GM23338 (cell line): ENCODE measurements around the gene TECTB. TPM values are rescaled to one million over a fixed set of nuclear protein-coding genes. Genes with fewer than 3 reads are reported as not detected.

Source experiments
- ATAC-seq: fragments of 200-7000 bp; cut with Tn5 transposase; 3 replicates; pipeline ENCODE4 v1.9.1; 2020
- DNase-seq: peaks from one replicate; pipeline ENCODE4 v3.0.0-alpha.2; 2015; ENCODE audit warnings: low spot score
- H2AFZ ChIP-seq: fragments of 200-600 bp; sonication (generic); 2 replicates; pipeline ENCODE4 v1.8.0; 2016; ENCODE audit warnings: antibody characterized with exemption, mild to moderate bottlenecking, moderate library complexity
- H3F3A ChIP-seq: fragments of 200-600 bp; sonication (generic); replicated peaks from 2 replicates; pipeline ENCODE4 v1.8.0; 2017; ENCODE audit warnings: antibody characterized with exemption, mixed run types, low read depth
- H3K27ac ChIP-seq: fragments of 200-600 bp; sonication (generic); 2 replicates; pipeline ENCODE4 v1.6.1; 2016; ENCODE audit warnings: low read depth
- H3K27me3 ChIP-seq: fragments of 200-600 bp; sonication (generic); 2 replicates; pipeline ENCODE4 v1.8.0; 2016; ENCODE audit warnings: mild to moderate bottlenecking, mixed run types, moderate library complexity; ENCODE audit not compliant: insufficient read depth
- H3K36me3 ChIP-seq: fragments of 200-600 bp; sonication (generic); 2 replicates; pipeline ENCODE4 v1.8.0; 2016; ENCODE audit warnings: mild to moderate bottlenecking; ENCODE audit not compliant: insufficient read depth
- H3K4me1 ChIP-seq: fragments of 200-600 bp; sonication (generic); 2 replicates; pipeline ENCODE4 v1.8.0; 2016; ENCODE audit warnings: mild to moderate bottlenecking, moderate library complexity; ENCODE audit not compliant: insufficient read depth
- H3K4me2 ChIP-seq: fragments of 200-600 bp; sonication (generic); 2 replicates; pipeline ENCODE4 v1.7.1; 2017; ENCODE audit warnings: mixed run types
- H3K4me3 ChIP-seq: fragments of 200-600 bp; sonication (generic); 2 replicates; pipeline ENCODE4 v1.6.1; 2016; ENCODE audit warnings: mixed run types
- H3K79me2 ChIP-seq: fragments of 200-600 bp; sonication (generic); replicated peaks from 2 replicates; pipeline ENCODE4 v1.8.0; 2017; ENCODE audit warnings: mild to moderate bottlenecking; ENCODE audit not compliant: insufficient read depth
- H3K9me2 ChIP-seq: fragments of 200-600 bp; sonication (generic); 2 replicates; pipeline ENCODE4 v1.8.0; 2017; ENCODE audit not compliant: insufficient read depth
- H4K20me1 ChIP-seq: fragments of 200-600 bp; sonication (generic); replicated peaks from 2 replicates; pipeline ENCODE4 v1.8.0; 2017; ENCODE audit warnings: mild to moderate bottlenecking; ENCODE audit not compliant: insufficient read depth
- H3K27ac Mint-ChIP-seq: 2 replicates; pipeline ENCODE4 v1.8.0; 2020; ENCODE audit warnings: inconsistent platforms, mild to moderate bottlenecking, moderate library complexity, mixed read lengths
- H3K27me3 Mint-ChIP-seq: 3 replicates; pipeline ENCODE4 v1.8.0; 2022; ENCODE audit warnings: low read depth, mild to moderate bottlenecking, moderate library complexity, mixed read lengths, inconsistent platforms; ENCODE audit not compliant: insufficient read depth, poor library complexity
- H3K36me3 Mint-ChIP-seq: 3 replicates; pipeline ENCODE4 v1.8.0; 2021; ENCODE audit warnings: low read depth, mild to moderate bottlenecking, inconsistent platforms, moderate library complexity, mixed read lengths
- H3K4me1 Mint-ChIP-seq: 3 replicates; pipeline ENCODE4 v1.8.0; 2020; ENCODE audit warnings: mild to moderate bottlenecking, inconsistent platforms, mixed read lengths
- H3K4me3 Mint-ChIP-seq: 3 replicates; pipeline ENCODE4 v1.8.0; 2021; ENCODE audit warnings: moderate library complexity, mild to moderate bottlenecking, inconsistent platforms, mixed read lengths
- H3K9me3 Mint-ChIP-seq: 3 replicates; pipeline ENCODE4 v1.8.0; 2020; ENCODE audit warnings: moderate library complexity, mild to moderate bottlenecking, inconsistent platforms, mixed read lengths
- CREB1 ChIP-seq: fragments of 250-450 bp; sonication (Bioruptor Pico); IDR thresholded peaks from 2 replicates; pipeline ENCODE4 v1.5.0; 2020; ENCODE audit warnings: low read depth, mild to moderate bottlenecking, moderate library complexity
- CTCF ChIP-seq, 2 experiments: fragments of 200-600 bp in 1 of 2; sonication (generic) in 1 of 2; conservative IDR thresholded peaks; 2 replicates each; pipeline versions ENCODE4 v1.5.1 to v1.6.1; 2016 to 2017; ENCODE audit warnings: antibody characterized with exemption in 2 of 2, low read depth in 2 of 2, mild to moderate bottlenecking in 2 of 2, moderate library complexity in 1 of 2
- EZH2 ChIP-seq: fragments of 200-600 bp; sonication (generic); IDR thresholded peaks from one replicate; pipeline ENCODE4 v1.8.0; 2017; ENCODE audit warnings: antibody characterized with exemption, mild to moderate bottlenecking, low read depth; ENCODE audit not compliant: unreplicated experiment
- EZH2phosphoT487 ChIP-seq: fragments of 200-600 bp; sonication (generic); IDR thresholded peaks from one replicate; pipeline ENCODE4 v1.8.1; 2018; ENCODE audit warnings: antibody characterized with exemption; ENCODE audit not compliant: unreplicated experiment
- JUNB ChIP-seq: IDR thresholded peaks from one replicate; pipeline ENCODE4 v1.6.1; 2016; ENCODE audit warnings: antibody characterized with exemption; ENCODE audit not compliant: unreplicated experiment
- NANOG ChIP-seq: IDR thresholded peaks from 2 replicates; pipeline ENCODE4 v1.6.1; 2016; ENCODE audit warnings: antibody characterized with exemption, borderline replicate concordance
- POLR2AphosphoS5 ChIP-seq: IDR thresholded peaks from 2 replicates; pipeline ENCODE4 v1.6.1; 2016; ENCODE audit warnings: antibody characterized with exemption, low read depth
- REST ChIP-seq: IDR thresholded peaks from one replicate; pipeline ENCODE4 v1.6.1; 2018; ENCODE audit warnings: antibody characterized with exemption; ENCODE audit not compliant: unreplicated experiment
- STAT1 ChIP-seq: IDR thresholded peaks from one replicate; pipeline ENCODE4 v1.6.1; 2016; ENCODE audit warnings: antibody characterized with exemption; ENCODE audit not compliant: unreplicated experiment
- ZNF114 ChIP-seq: fragments of 250-450 bp; sonication (Bioruptor Pico); IDR thresholded peaks from 2 replicates; pipeline ENCODE4 v1.5.0; 2020; ENCODE audit warnings: mild to moderate bottlenecking, moderate library complexity
- ZNF331 ChIP-seq: fragments of 250-450 bp; sonication (Bioruptor Pico); IDR thresholded peaks from 2 replicates; pipeline ENCODE4 v1.5.0; 2020; ENCODE audit warnings: low read depth, mild to moderate bottlenecking, moderate library complexity
- polyA plus RNA-seq: library from polyadenylated mRNA; unstranded; fragments of >200 nt; fragmentation: Nextera tagmentation; extraction: Ambion mirVana; gene quantifications from 2 replicates; pipeline ENCODE4 v1.2.1, GENCODE V29; 2016
- total RNA-seq: library from RNA; depleted of rRNA; stranded (reverse); fragments of >200 nt; shearing (Covaris generic); gene quantifications from 2 replicates; pipeline ENCODE4 v1.2.3, GENCODE V29; 2014
- TF ChIP-seq, protein P1 (sequence below): IDR thresholded peaks from 2 replicates; pipeline ENCODE4 v1.6.1; 2016; ENCODE audit warnings: antibody characterized with exemption
- TF ChIP-seq, protein P2 (sequence below): fragments of 250-450 bp; sonication (Bioruptor Pico); IDR thresholded peaks from 2 replicates; pipeline ENCODE4 v1.5.0; 2020; ENCODE audit warnings: mild to moderate bottlenecking, moderate library complexity

TECTB gene
- total and polyA plus RNA-seq, 2 experiments from 2014 or later, result not detected

DNA sequence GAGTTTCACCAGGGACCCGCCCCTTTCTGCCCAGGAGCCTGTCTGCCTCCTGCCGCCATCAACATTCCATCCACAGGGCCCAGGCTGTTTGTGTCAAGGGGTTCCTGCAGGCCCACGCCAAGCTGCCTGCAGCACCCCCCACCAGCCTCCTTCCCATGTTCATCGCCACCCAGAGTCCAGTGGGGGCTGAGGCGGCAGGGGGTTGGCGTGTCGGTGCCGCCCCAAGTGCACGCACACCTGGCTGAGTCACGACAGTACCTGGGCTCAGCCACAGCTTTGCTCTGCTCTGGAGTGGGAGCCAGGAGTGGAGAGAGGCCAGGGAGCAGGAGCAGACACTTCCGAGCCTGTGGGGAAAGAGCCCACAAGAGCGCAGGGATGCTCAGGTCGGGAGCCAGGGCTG lies 42.8 kb upstream of the TECTB start:
- Mint-ChIP-seq H3K36me3 (peaks cover 13% of the 10 kb centered on the region), H3K4me3 (no peak overlapping the region), H3K9me3 (peaks cover 48% of the 10 kb centered on the region), H3K4me1 (peaks cover 5% of the 10 kb centered on the region), H3K27ac (no peak overlapping the region), H3K27me3 (peaks cover 1% of the 10 kb centered on the region)
- TF ChIP-seq CREB1 (CRISPR knock-in tag), result no peak
- TF ChIP-seq ZNF114 (CRISPR knock-in tag), result no peak
- no peak for TF ChIP-seq NANOG
- no peak for TF ChIP-seq ZNF331
- no peak for TF ChIP-seq CTCF (conservative IDR thresholded peaks at IDR 0.05; ENCODE audit: low read depth in 2 of 2)
- no peak for TF ChIP-seq STAT1
- TF ChIP-seq, protein P1, sequence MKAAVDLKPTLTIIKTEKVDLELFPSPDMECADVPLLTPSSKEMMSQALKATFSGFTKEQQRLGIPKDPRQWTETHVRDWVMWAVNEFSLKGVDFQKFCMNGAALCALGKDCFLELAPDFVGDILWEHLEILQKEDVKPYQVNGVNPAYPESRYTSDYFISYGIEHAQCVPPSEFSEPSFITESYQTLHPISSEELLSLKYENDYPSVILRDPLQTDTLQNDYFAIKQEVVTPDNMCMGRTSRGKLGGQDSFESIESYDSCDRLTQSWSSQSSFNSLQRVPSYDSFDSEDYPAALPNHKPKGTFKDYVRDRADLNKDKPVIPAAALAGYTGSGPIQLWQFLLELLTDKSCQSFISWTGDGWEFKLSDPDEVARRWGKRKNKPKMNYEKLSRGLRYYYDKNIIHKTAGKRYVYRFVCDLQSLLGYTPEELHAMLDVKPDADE, result no peak
- no peak for TF ChIP-seq POLR2AphosphoS5
- no peak for TF ChIP-seq REST
- TF ChIP-seq, protein P2, sequence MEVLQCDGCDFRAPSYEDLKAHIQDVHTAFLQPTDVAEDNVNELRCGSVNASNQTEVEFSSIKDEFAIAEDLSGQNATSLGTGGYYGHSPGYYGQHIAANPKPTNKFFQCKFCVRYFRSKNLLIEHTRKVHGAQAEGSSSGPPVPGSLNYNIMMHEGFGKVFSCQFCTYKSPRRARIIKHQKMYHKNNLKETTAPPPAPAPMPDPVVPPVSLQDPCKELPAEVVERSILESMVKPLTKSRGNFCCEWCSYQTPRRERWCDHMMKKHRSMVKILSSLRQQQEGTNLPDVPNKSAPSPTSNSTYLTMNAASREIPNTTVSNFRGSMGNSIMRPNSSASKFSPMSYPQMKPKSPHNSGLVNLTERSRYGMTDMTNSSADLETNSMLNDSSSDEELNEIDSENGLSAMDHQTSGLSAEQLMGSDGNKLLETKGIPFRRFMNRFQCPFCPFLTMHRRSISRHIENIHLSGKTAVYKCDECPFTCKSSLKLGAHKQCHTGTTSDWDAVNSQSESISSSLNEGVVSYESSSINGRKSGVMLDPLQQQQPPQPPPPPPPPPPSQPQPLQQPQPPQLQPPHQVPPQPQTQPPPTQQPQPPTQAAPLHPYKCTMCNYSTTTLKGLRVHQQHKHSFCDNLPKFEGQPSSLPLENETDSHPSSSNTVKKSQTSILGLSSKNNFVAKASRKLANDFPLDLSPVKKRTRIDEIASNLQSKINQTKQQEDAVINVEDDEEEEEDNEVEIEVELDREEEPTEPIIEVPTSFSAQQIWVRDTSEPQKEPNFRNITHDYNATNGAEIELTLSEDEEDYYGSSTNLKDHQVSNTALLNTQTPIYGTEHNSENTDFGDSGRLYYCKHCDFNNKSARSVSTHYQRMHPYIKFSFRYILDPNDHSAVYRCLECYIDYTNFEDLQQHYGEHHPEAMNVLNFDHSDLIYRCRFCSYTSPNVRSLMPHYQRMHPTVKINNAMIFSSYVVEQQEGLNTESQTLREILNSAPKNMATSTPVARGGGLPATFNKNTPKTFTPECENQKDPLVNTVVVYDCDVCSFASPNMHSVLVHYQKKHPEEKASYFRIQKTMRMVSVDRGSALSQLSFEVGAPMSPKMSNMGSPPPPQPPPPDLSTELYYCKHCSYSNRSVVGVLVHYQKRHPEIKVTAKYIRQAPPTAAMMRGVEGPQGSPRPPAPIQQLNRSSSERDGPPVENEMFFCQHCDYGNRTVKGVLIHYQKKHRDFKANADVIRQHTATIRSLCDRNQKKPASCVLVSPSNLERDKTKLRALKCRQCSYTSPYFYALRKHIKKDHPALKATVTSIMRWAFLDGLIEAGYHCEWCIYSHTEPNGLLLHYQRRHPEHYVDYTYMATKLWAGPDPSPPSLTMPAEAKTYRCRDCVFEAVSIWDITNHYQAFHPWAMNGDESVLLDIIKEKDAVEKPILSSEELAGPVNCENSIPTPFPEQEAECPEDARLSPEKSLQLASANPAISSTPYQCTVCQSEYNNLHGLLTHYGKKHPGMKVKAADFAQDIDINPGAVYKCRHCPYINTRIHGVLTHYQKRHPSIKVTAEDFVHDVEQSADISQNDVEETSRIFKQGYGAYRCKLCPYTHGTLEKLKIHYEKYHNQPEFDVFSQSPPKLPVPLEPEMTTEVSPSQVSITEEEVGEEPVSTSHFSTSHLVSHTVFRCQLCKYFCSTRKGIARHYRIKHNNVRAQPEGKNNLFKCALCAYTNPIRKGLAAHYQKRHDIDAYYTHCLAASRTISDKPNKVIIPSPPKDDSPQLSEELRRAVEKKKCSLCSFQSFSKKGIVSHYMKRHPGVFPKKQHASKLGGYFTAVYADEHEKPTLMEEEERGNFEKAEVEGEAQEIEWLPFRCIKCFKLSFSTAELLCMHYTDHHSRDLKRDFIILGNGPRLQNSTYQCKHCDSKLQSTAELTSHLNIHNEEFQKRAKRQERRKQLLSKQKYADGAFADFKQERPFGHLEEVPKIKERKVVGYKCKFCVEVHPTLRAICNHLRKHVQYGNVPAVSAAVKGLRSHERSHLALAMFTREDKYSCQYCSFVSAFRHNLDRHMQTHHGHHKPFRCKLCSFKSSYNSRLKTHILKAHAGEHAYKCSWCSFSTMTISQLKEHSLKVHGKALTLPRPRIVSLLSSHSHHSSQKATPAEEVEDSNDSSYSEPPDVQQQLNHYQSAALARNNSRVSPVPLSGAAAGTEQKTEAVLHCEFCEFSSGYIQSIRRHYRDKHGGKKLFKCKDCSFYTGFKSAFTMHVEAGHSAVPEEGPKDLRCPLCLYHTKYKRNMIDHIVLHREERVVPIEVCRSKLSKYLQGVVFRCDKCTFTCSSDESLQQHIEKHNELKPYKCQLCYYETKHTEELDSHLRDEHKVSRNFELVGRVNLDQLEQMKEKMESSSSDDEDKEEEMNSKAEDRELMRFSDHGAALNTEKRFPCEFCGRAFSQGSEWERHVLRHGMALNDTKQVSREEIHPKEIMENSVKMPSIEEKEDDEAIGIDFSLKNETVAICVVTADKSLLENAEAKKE (CRISPR knock-in tag), result no peak
- no peak for TF ChIP-seq EZH2phosphoT487
- TF ChIP-seq JUNB, result no peak
- no peak for TF ChIP-seq EZH2
- Histone ChIP-seq H3K4me3 (no peak overlapping the region), H3K27ac (no peak overlapping the region), H3K79me2 (no peaks in the 10 kb centered on the region), H3K36me3 (0 out of 2 replicates have a peak, but pooled peaks cover 5% of the 10 kb centered on the region), H3K27me3 (no peaks in the 10 kb centered on the region), H3K9me2 (0 out of 2 replicates have a peak, but pooled peaks cover 4% of the 10 kb centered on the region), H3K4me2 (no peak overlapping the region), H4K20me1 (no peaks in the 10 kb centered on the region), H3K4me1 (peaks cover 3% of the 10 kb centered on the region; the same call in 1 of the 2 replicates), H3F3A (no peaks in the 10 kb centered on the region), H2AFZ (no peak overlapping the region)
- no peak for DNase-seq
- no peak for ATAC-seq
